IMR-90 (cell line): Measurements from ENCODE around the gene PSAP.

Experiments used
- CTCF ChIP-seq: conservative IDR thresholded peaks from 2 replicates; pipeline ENCODE4 v1.5.1; 2012; ENCODE audit warnings: mild to moderate bottlenecking, low read depth, low read length, improper control_type of control experiment
- POLR2A ChIP-seq: IDR thresholded peaks from 2 replicates; pipeline ENCODE4 v1.6.1; 2012; ENCODE audit warnings: mild to moderate bottlenecking, low read depth, low read length
- SMC3 ChIP-seq: fragments of 150-350 bp; IDR thresholded peaks from 2 replicates; pipeline ENCODE4 v1.6.1; 2016; ENCODE audit warnings: low read depth, mild to moderate bottlenecking, antibody characterized with exemption, low read length, moderate library complexity

- no peak for TF ChIP-seq SMC3
- TF ChIP-seq POLR2A, result no peak
- TF ChIP-seq CTCF, result no peak
Observed at GRCh38 chr10:71848325-71849275, 2.5 kb downstream of the PSAP start.
